H1 (cell line): ENCODE measurements around the gene REG4. TPM values are rescaled to one million over a fixed set of nuclear protein-coding genes. Genes with fewer than 3 reads are reported as not detected.

Experiments
- CTCF ChIA-PET: fragments of 300-600 bp; sonication (Branson Sonifier 250); formaldehyde crosslinking; loops from one replicate; lab custom pipeline; 2021; ENCODE audit not compliant: partially characterized antibody; lab: Charles Lee
- POLR2A ChIA-PET: fragments of 300-600 bp; sonication (Branson Sonifier 250); formaldehyde crosslinking; loops from one replicate; lab custom pipeline; 2021; ENCODE audit warnings: inconsistent platforms; ENCODE audit not compliant: partially characterized antibody; lab: Charles Lee
- DNase-seq, 2 experiments: peaks; one replicate each; pipeline versions ENCODE4 v3.0.0 to v3.0.0-alpha.2; 2010 to 2022; ENCODE audit warnings: low spot score in 2 of 2, low read depth in 1 of 2, mixed read lengths in 1 of 2
- FAIRE-seq: peaks from 2 replicates; lab custom pipeline; 2011; peaks lifted over from hg19 to GRCh38; lab: Jason Lieb, UNC
- H2AFZ ChIP-seq: 2 replicates; pipeline ENCODE4 v1.8.1; 2012; ENCODE audit warnings: low read length, inconsistent platforms
- H2AK5ac ChIP-seq: 2 replicates; pipeline ENCODE4 v1.6.1; 2013; ENCODE audit warnings: low read depth, low read length
- H2BK120ac ChIP-seq: replicated peaks from 2 replicates; pipeline ENCODE3; 2013; ENCODE audit warnings: low read depth, low read length, inconsistent platforms
- H2BK12ac ChIP-seq: 2 replicates; pipeline ENCODE4 v1.6.1; 2013; ENCODE audit warnings: low read depth, low read length
- H2BK15ac ChIP-seq: 2 replicates; pipeline ENCODE4 v1.6.1; 2013; ENCODE audit warnings: low read length
- H2BK20ac ChIP-seq: 2 replicates; pipeline ENCODE4 v1.6.1; 2013; ENCODE audit warnings: low read length
- H2BK5ac ChIP-seq: 2 replicates; pipeline ENCODE4 v1.6.1; 2013; ENCODE audit warnings: low read depth, low read length
- H3K14ac ChIP-seq: 2 replicates; pipeline ENCODE4 v1.6.1; 2013; ENCODE audit warnings: inconsistent platforms; ENCODE audit not compliant: insufficient read length
- H3K18ac ChIP-seq: 2 replicates; pipeline ENCODE4 v1.6.1; 2013; ENCODE audit warnings: low read length; ENCODE audit errors: extremely low read depth
- H3K23ac ChIP-seq: 2 replicates; pipeline ENCODE4 v1.6.1; 2013; ENCODE audit warnings: inconsistent platforms; ENCODE audit not compliant: insufficient read length
- H3K23me2 ChIP-seq: 2 replicates; pipeline ENCODE4 v1.6.1; 2013; ENCODE audit warnings: low read depth, low read length
- H3K27ac ChIP-seq: 2 replicates; pipeline ENCODE4 v1.6.1; 2011; ENCODE audit warnings: low read depth, low read length, inconsistent platforms
- H3K27me3 ChIP-seq, 4 experiments: replicated peaks in 1 of 4; 1 replicate in 1 of 4; 2 replicates in 3 of 4; pipeline versions ENCODE4 v1.6.1 to v1.8.1; 2011 to 2013; ENCODE audit warnings: low read length in 3 of 4, mild to moderate bottlenecking in 3 of 4, inconsistent platforms in 2 of 4, mixed read lengths in 2 of 4, moderate library complexity in 1 of 4; ENCODE audit not compliant: control insufficient read depth in 3 of 4, insufficient read depth in 3 of 4; ENCODE audit errors: extremely low read depth in 1 of 4
- H3K36me3 ChIP-seq, 4 experiments: 2 replicates each; pipeline versions ENCODE4 v1.6.1 to v1.8.1; 2011 to 2013; ENCODE audit warnings: mild to moderate bottlenecking in 4 of 4, low read length in 3 of 4, moderate library complexity in 2 of 4, control low read depth in 1 of 4, inconsistent platforms in 1 of 4; ENCODE audit not compliant: insufficient read depth in 4 of 4, control insufficient read depth in 2 of 4
- H3K4ac ChIP-seq: replicated peaks from 2 replicates; pipeline ENCODE3; 2013; ENCODE audit warnings: low read length, low read depth, mixed read lengths, inconsistent platforms; ENCODE audit not compliant: insufficient read length
- H3K4me1 ChIP-seq, 4 experiments: replicated peaks in 1 of 4; 1 replicate in 1 of 4; 2 replicates in 3 of 4; pipeline versions ENCODE4 v1.6.1 to v1.8.1; 2011 to 2013; ENCODE audit warnings: low read length in 3 of 4, inconsistent platforms in 2 of 4, mixed read lengths in 1 of 4; ENCODE audit not compliant: insufficient read depth in 4 of 4, control insufficient read depth in 3 of 4
- H3K4me2 ChIP-seq, 2 experiments: 2 replicates each; pipeline versions ENCODE4 v1.6.1 to v1.8.1; 2011 to 2013; ENCODE audit warnings: low read depth in 2 of 2, low read length in 2 of 2, control low read depth in 1 of 2, inconsistent platforms in 1 of 2, mild to moderate bottlenecking in 1 of 2; ENCODE audit not compliant: insufficient read depth in 1 of 2
- H3K4me3 ChIP-seq, 4 experiments: fragments of 200-600, 300-600 bp in 1 of 4; sonication (generic), shearing (Covaris generic), sonication (Bioruptor Twin) in 1 of 4; 2 replicates each; pipeline versions ENCODE4 v1.5.1 to v1.8.1; 2011 to 2016; ENCODE audit warnings: low read length in 4 of 4, low read depth in 3 of 4, control low read depth in 2 of 4, inconsistent platforms in 2 of 4, mild to moderate bottlenecking in 2 of 4, mixed read lengths in 1 of 4, moderate library complexity in 1 of 4; ENCODE audit not compliant: insufficient read depth in 2 of 4; ENCODE audit errors: extremely low read depth in 1 of 4
- H3K56ac ChIP-seq: replicated peaks from 2 replicates; pipeline ENCODE3; 2013; ENCODE audit warnings: low read depth, mild to moderate bottlenecking, mixed read lengths, low read length, inconsistent platforms; ENCODE audit not compliant: insufficient read length
- H3K79me1 ChIP-seq: 2 replicates; pipeline ENCODE4 v1.6.1; 2013; ENCODE audit warnings: low read depth, low read length, control low read depth
- H3K79me2 ChIP-seq, 2 experiments: 2 replicates each; pipeline versions ENCODE4 v1.6.1 to v1.8.1; 2012 to 2013; ENCODE audit warnings: low read length in 2 of 2, mild to moderate bottlenecking in 2 of 2, inconsistent platforms in 1 of 2; ENCODE audit not compliant: insufficient read depth in 2 of 2, control insufficient read depth in 1 of 2
- H3K9ac ChIP-seq, 4 experiments: replicated peaks in 1 of 4; 1 replicate in 1 of 4; 2 replicates in 3 of 4; pipeline versions ENCODE4 v1.6.1 to v1.8.1; 2011 to 2013; ENCODE audit warnings: low read depth in 3 of 4, low read length in 3 of 4, control low read depth in 2 of 4, mild to moderate bottlenecking in 2 of 4, moderate library complexity in 2 of 4, inconsistent platforms in 1 of 4; ENCODE audit errors: extremely low read depth in 1 of 4
- H3K9me3 ChIP-seq, 2 experiments: 2 replicates each; pipeline versions ENCODE4 v1.6.1 to v1.8.1; 2012 to 2013; ENCODE audit warnings: mild to moderate bottlenecking in 2 of 2, moderate library complexity in 2 of 2, control low read depth in 1 of 2, inconsistent platforms in 1 of 2, low read depth in 1 of 2, low read length in 1 of 2, mixed read lengths in 1 of 2; ENCODE audit not compliant: insufficient read depth in 2 of 2
- H4K20me1 ChIP-seq, 2 experiments: replicated peaks in 1 of 2; 2 replicates each; pipeline versions ENCODE3 to v1.8.1; 2011 to 2013; ENCODE audit warnings: inconsistent platforms in 2 of 2, low read length in 2 of 2, mild to moderate bottlenecking in 1 of 2; ENCODE audit not compliant: insufficient read depth in 2 of 2, control insufficient read depth in 1 of 2
- H4K5ac ChIP-seq: 2 replicates; pipeline ENCODE4 v1.6.1; 2013; ENCODE audit warnings: low read length, low read depth, mixed read lengths, inconsistent platforms; ENCODE audit not compliant: insufficient read length
- H4K8ac ChIP-seq: 2 replicates; pipeline ENCODE4 v1.8.0; 2013; ENCODE audit warnings: mild to moderate bottlenecking, moderate library complexity, low read length, inconsistent platforms; ENCODE audit not compliant: insufficient read depth; ENCODE audit errors: extremely low read depth
- H4K91ac ChIP-seq: replicated peaks from 2 replicates; pipeline ENCODE3; 2013; ENCODE audit warnings: low read length, mixed read lengths, inconsistent platforms; ENCODE audit not compliant: insufficient read length
- CTBP2 ChIP-seq: IDR thresholded peaks from 2 replicates; pipeline ENCODE4 v1.7.0; 2011; ENCODE audit warnings: borderline replicate concordance, mild to moderate bottlenecking, moderate library complexity, mixed read lengths, low read length; ENCODE audit not compliant: insufficient read depth, insufficient read length
- CTCF ChIP-seq, 3 experiments: IDR thresholded peaks; 1 replicate in 2 of 3; 2 replicates in 1 of 3; pipeline versions ENCODE4 v1.5.1 to v1.6.1; 2011; ENCODE audit warnings: low read length in 3 of 3, mild to moderate bottlenecking in 3 of 3, inconsistent platforms in 2 of 3, low read depth in 1 of 3, moderate library complexity in 1 of 3; ENCODE audit not compliant: insufficient read depth in 1 of 3; ENCODE audit errors: control extremely low read depth in 1 of 3
- FOSL1 ChIP-seq: IDR thresholded peaks from 2 replicates; pipeline ENCODE4 v1.6.1; 2011; ENCODE audit warnings: mild to moderate bottlenecking, low read depth, low read length, moderate library complexity; ENCODE audit not compliant: insufficient read depth
- SP2 ChIP-seq: IDR thresholded peaks from 2 replicates; pipeline ENCODE4 v1.6.1; 2012; ENCODE audit warnings: mild to moderate bottlenecking, low read length, inconsistent platforms
- YY1 ChIP-seq: IDR thresholded peaks from 2 replicates; pipeline ENCODE4 v1.6.1; 2011; ENCODE audit warnings: low read depth, mild to moderate bottlenecking, low read length
- ZNF274 ChIP-seq: IDR thresholded peaks from 2 replicates; pipeline ENCODE4 v1.7.0; 2012; ENCODE audit warnings: low read length, borderline replicate concordance; ENCODE audit errors: extremely low read depth
- WGBS, 2 experiments: shearing (Covaris generic) in 1 of 2; methylation state at CpG; one replicate each; pipeline versions ENCODE4 v1.1.6 to v1.1.7; 2013 to 2015; ENCODE audit warnings: low lambda C conversion rate in 2 of 2, mixed read lengths in 2 of 2, inconsistent platforms in 1 of 2, low coverage in 1 of 2, missing lambda C conversion rate in 1 of 2; ENCODE audit not compliant: insufficient replicate concordance in 2 of 2, insufficient coverage in 1 of 2, insufficient read length in 1 of 2; ENCODE audit errors: extremely low coverage in 1 of 2, missing lambda C conversion rate in 1 of 2; 5-methylcytosine and 5-hydroxymethylcytosine counted together
- polyA plus RNA-seq, 7 experiments: library from polyadenylated mRNA; depleted of rRNA in 3 of 7; stranded (reverse) in 5 of 7; unstranded in 2 of 7; fragments of >200 nt in 5 of 7; fragments of 200-250 nt in 2 of 7; gene quantifications; 1 replicate in 5 of 7; 2 replicates in 1 of 7; 4 replicates in 1 of 7; pipeline versions ENCODE4 v1.2.1 to v1.2.3, GENCODE V29; 2011 to 2013; ENCODE audit warnings: missing spikeins in 2 of 7, mixed read lengths in 2 of 7
- total RNA-seq: library from RNA; stranded (reverse); fragmentation: NEBNext Ultra II Directional; extraction: Animal tissue kit (Norgen Biotek cat#: 25700); gene quantifications from 2 replicates; pipeline ENCODE4 v1.2.1, GENCODE V29; 2021

REG4 gene
- total and polyA plus RNA-seq, 2 of the 8 experiments (the other 6 are each of a cell fraction or from before 2014, with no cell fraction given), result not detected

DNA sequence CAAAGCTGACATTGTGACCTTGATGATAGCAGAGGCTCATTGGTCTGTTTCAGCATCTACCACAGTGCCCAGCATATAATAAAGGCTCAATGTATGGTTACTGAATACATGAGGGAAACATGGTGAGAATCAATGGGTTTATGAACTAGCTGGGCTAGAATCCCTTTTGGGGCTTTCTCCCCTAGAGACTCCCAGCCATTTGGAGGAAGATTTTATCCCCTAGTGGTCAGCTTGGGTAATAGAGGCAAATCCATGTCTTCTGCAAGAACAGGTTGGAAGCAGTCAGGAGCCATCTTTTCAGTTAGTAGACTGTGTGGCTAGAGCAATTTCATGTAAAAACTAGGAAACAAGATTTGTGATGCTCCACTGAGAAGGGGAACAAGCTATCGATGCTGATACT is 15.8 kb upstream of the REG4 start:
- DNase-seq (peak in 1 of 2 experiments; percentile 41), FAIRE-seq (no peak)
- WGBS, 2 experiments, result 82% methylated on average over 1 of the region's 1 CpG; no CpG with 5 or more reads in 1 of the 2 experiments
- Histone ChIP-seq H4K20me1 (no peaks in the 10 kb centered on the region), H3K27ac (no peak overlapping the region), H3K14ac (no peak overlapping the region), H3K79me2 (no peaks in the 10 kb centered on the region), H3K23me2 (no peaks in the 10 kb centered on the region), H3K9ac (no peak overlapping the region), H2BK120ac (no peak overlapping the region), H2BK5ac (no peak overlapping the region), H3K9me3 (no peaks in the 10 kb centered on the region), H3K27me3 (no peaks in the 10 kb centered on the region), H3K23ac (no peak overlapping the region), H2AK5ac (no peak overlapping the region), H2BK20ac (no peak overlapping the region), H4K8ac (no peak overlapping the region), H3K4me1 (no peaks in the 10 kb centered on the region), H3K4me2 (no peak overlapping the region), H3K79me1 (no peaks in the 10 kb centered on the region), H3K36me3 (no peaks in the 10 kb centered on the region), H4K5ac (no peak overlapping the region), H3K4me3 (no peak overlapping the region), H2AFZ (no peak overlapping the region), H3K18ac (no peak overlapping the region), H4K91ac (no peak overlapping the region), H2BK15ac (no peak overlapping the region), H3K56ac (no peak overlapping the region), H2BK12ac (no peak overlapping the region), H3K4ac (no peak overlapping the region)
- ChIA-PET POLR2A (no interaction called here), CTCF (interaction anchor here (0.7 to 3.0 kb wide), 15 partner anchors 8 to 83 kb away, joined by 3 to 14 read pairs (median 3); partner anchors contain the start of gene REG4)
- TF ChIP-seq CTCF (IDR thresholded peaks at IDR 0.05; ENCODE audit: control extremely low read depth in 1 of 3, insufficient read depth in 1 of 3, low read depth in 1 of 3, low read length in 3 of 3) (peak in 2 of 3 experiments; percentile 49 to 59; a peak in 3 of 4 replicates), SP2 (no peak), FOSL1 (no peak), ZNF274 (no peak), YY1 (no peak), CTBP2 (no peak)
